ENCODE results near the gene NPHS1. TPM values are rescaled to one million over a fixed set of nuclear protein-coding genes. Genes with fewer than 3 reads are reported as not detected.

Gene NPHS1
- total and polyA plus RNA-seq, 9 of the 15 experiments (the other 6 are each of a cell fraction or from before 2014, with no cell fraction given): 0.01 to 0.28 (median 0.14) TPM; not detected in 5

DNA sequence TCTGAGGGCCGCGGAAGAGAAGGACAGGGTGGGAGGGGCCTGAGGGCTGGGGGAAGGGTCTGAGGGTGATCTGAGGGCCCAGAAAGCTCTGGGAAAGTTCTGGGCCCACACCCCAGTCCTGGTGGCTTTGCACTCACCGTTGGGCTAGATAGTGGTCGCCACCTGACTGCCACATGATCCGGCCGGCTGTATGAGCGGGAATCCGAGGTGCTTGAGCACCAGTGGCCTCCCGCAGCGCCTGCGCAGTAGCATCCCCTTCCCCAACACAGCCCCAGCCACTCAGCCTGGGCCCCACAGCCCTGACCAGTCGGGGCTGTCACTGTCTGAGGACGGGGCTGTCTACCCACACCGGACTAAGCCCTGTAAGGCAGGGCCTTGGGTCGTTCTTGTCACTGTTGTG lies 54.6 kb downstream of the NPHS1 start:
- no peak for FAIRE-seq
- in situ Hi-C loops (cut with MboI): no loop called here
- Histone ChIP-seq H3K79me2 (ENCODE audit: control insufficient read depth, insufficient read depth, low read length) (no peaks in the 10 kb centered on the region), H2AFZ (ENCODE audit: low read depth, low read length) (peak overlapping the region; percentile 80), H4K20me1 (replicated peaks; ENCODE audit: control insufficient read depth, insufficient read depth, low read length) (no peaks in the 10 kb centered on the region), H3K27me3 (ENCODE audit: control insufficient read depth in 2 of 2, insufficient read depth in 2 of 2, low read length in 2 of 2) (no peaks in the 10 kb centered on the region; a peak in 1 of 5 replicates), H3K4me3 (no peak overlapping the region), H3K4me1 (replicated peaks in 1 of 2; ENCODE audit: control insufficient read depth in 2 of 2, insufficient read depth in 2 of 2, low read length in 2 of 2) (peaks cover 0 to 21% of the 10 kb centered on the region in 2 experiments; a peak in 3 of 5 replicates), H3K9ac (ENCODE audit: insufficient read depth in 1 of 2, low read depth in 2 of 2, low read length in 2 of 2) (peak overlapping the region in 1 of 2 experiments; percentile 79; a peak in 2 of 4 replicates), H3K36me3 (ENCODE audit: control insufficient read depth, insufficient read depth, low read length) (no peaks in the 10 kb centered on the region), H3K9me3 (replicated peaks; ENCODE audit: control insufficient read depth, insufficient read depth, low read depth, low read length) (no peaks in the 10 kb centered on the region; the same call in 1 of the 2 replicates), H3K9me1 (ENCODE audit: control insufficient read depth, insufficient read depth, low read length) (no peaks in the 10 kb centered on the region), H3K4me2 (ENCODE audit: insufficient read depth, low read length) (no peak overlapping the region), H3K27ac (ENCODE audit: extremely low read depth, low read depth, low read length) (no peak overlapping the region)
- BruUV-seq (replicated peaks): no TSS peak
- peak; percentile 62 for ATAC-seq
- WGBS (ENCODE audit: insufficient coverage, low coverage, missing lambda C conversion rate): 14% methylated on average over 5 of the region's 15 CpGs
- ChIA-PET CTCF (ENCODE audit: low intra/inter-chr PET ratio) (no interaction called here), POLR2A (no interaction called here)
- intact Hi-C loops (cut with micrococcal nuclease): no loop called here
- peak; percentile 27 to 44 (median 42) for DNase-seq (ENCODE audit: extremely low read depth in 1 of 4, low spot score in 3 of 4)
- TF ChIP-seq SP2 (IDR thresholded peaks at IDR 0.05; ENCODE audit: extremely low read depth, low read depth, low read length, poor library complexity, severe bottlenecking) (no peak), CBFB (CRISPR knock-in tag; IDR thresholded peaks at IDR 0.05) (no peak), SIX5 (IDR thresholded peaks at IDR 0.05; ENCODE audit: borderline replicate concordance in 1 of 2, insufficient read depth in 1 of 2, low read depth in 1 of 2, low read length in 2 of 2) (no peak), E2F6 (IDR thresholded peaks at IDR 0.05; ENCODE audit: borderline replicate concordance in 1 of 2, extremely low read depth in 1 of 2, insufficient read depth in 1 of 2, insufficient read length in 1 of 2, low read depth in 1 of 2, low read length in 1 of 2, poor library complexity in 1 of 2, severe bottlenecking in 1 of 2) (peak; percentile 93), RBM34 (IDR thresholded peaks at IDR 0.05; ENCODE audit: borderline replicate concordance, insufficient read depth, low read length) (no peak), L3MBTL2 (IDR thresholded peaks at IDR 0.05) (peak; percentile 85), NRF1 (conservative IDR thresholded peaks at IDR 0.05 in 1 of 2, IDR thresholded peaks at IDR 0.05 in 1 of 2) (peak; percentile 79 to 83), PHF20 (IDR thresholded peaks at IDR 0.05; ENCODE audit: partially characterized antibody) (no peak), ZFP1 (CRISPR knock-in tag; IDR thresholded peaks at IDR 0.05) (no peak), HDAC2 (IDR thresholded peaks at IDR 0.05) (no peak), TOE1 (IDR thresholded peaks at IDR 0.05; ENCODE audit: borderline replicate concordance) (no peak), TOE1 (CRISPR knock-in tag; IDR thresholded peaks at IDR 0.05; ENCODE audit: borderline replicate concordance, low read depth) (no peak), CBX5 (IDR thresholded peaks at IDR 0.05; ENCODE audit: borderline replicate concordance, low read depth) (no peak), NFE2L1 (tag; IDR thresholded peaks at IDR 0.05; ENCODE audit: borderline replicate concordance, low read depth) (no peak)
- TF ChIP-seq, protein P1, sequence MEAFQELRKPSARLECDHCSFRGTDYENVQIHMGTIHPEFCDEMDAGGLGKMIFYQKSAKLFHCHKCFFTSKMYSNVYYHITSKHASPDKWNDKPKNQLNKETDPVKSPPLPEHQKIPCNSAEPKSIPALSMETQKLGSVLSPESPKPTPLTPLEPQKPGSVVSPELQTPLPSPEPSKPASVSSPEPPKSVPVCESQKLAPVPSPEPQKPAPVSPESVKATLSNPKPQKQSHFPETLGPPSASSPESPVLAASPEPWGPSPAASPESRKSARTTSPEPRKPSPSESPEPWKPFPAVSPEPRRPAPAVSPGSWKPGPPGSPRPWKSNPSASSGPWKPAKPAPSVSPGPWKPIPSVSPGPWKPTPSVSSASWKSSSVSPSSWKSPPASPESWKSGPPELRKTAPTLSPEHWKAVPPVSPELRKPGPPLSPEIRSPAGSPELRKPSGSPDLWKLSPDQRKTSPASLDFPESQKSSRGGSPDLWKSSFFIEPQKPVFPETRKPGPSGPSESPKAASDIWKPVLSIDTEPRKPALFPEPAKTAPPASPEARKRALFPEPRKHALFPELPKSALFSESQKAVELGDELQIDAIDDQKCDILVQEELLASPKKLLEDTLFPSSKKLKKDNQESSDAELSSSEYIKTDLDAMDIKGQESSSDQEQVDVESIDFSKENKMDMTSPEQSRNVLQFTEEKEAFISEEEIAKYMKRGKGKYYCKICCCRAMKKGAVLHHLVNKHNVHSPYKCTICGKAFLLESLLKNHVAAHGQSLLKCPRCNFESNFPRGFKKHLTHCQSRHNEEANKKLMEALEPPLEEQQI (IDR thresholded peaks at IDR 0.05): no peak
- TF ChIP-seq, protein P2, sequence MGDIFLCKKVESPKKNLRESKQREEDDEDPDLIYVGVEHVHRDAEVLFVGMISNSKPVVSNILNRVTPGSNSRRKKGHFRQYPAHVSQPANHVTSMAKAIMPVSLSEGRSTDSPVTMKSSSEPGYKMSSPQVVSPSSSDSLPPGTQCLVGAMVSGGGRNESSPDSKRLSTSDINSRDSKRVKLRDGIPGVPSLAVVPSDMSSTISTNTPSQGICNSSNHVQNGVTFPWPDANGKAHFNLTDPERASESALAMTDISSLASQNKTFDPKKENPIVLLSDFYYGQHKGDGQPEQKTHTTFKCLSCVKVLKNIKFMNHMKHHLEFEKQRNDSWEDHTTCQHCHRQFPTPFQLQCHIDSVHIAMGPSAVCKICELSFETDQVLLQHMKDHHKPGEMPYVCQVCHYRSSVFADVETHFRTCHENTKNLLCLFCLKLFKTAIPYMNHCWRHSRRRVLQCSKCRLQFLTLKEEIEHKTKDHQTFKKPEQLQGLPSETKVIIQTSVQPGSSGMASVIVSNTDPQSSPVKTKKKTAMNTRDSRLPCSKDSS (IDR thresholded peaks at IDR 0.05; ENCODE audit: low read depth, partially characterized antibody): no peak
- TF ChIP-seq, protein P3, sequence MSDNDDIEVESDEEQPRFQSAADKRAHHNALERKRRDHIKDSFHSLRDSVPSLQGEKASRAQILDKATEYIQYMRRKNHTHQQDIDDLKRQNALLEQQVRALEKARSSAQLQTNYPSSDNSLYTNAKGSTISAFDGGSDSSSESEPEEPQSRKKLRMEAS (CRISPR knock-in tag; IDR thresholded peaks at IDR 0.05): 0 out of 2 replicates have a peak, but pooled peaks have one; percentile 32

Data from K562 (cell line).